HEK293 (cell line): ENCODE measurements around the gene TANC1.

Experiments
- CTCF ChIA-PET: fragments of 350-600 bp; formaldehyde crosslinking; extraction: SDS; loops from one replicate; lab custom pipeline; 2021; ENCODE audit warnings: antibody characterized with exemption; lab: Yijun Ruan, JAX
- POLR2A ChIA-PET: fragments of 300-600 bp; formaldehyde crosslinking; extraction: SDS; loops from one replicate; lab custom pipeline; 2020; ENCODE audit warnings: antibody characterized with exemption, inconsistent platforms; lab: Yijun Ruan, JAX
- H3K27ac ChIP-seq: fragments of 200-500 bp; sonication (Bioruptor generic); 2 replicates; pipeline ENCODE4 v1.5.1; 2014; ENCODE audit warnings: low read depth, low read length, control low read depth, inconsistent platforms; ENCODE audit errors: extremely low read depth
- H3K36me3 ChIP-seq, 2 experiments: fragments of 200-500 bp in 1 of 2; sonication (Bioruptor generic) in 1 of 2; 1 replicate in 1 of 2; 2 replicates in 1 of 2; pipeline ENCODE4 v1.5.1; 2014 to 2017; ENCODE audit warnings: inconsistent platforms in 2 of 2, low read length in 2 of 2; ENCODE audit not compliant: control insufficient read depth in 2 of 2, insufficient read depth in 1 of 2
- H3K4me1 ChIP-seq: fragments of 200-500 bp; sonication (Bioruptor generic); 2 replicates; pipeline ENCODE4 v1.5.1; 2014; ENCODE audit warnings: mild to moderate bottlenecking, low read length, inconsistent platforms; ENCODE audit not compliant: control insufficient read depth, insufficient read depth
- H3K4me3 ChIP-seq: 2 replicates; pipeline ENCODE4 v1.5.1; 2011; ENCODE audit warnings: low read depth, mild to moderate bottlenecking, control low read depth, low read length, moderate library complexity
- H3K9me3 ChIP-seq: fragments of 200-500 bp; sonication (Bioruptor generic); 2 replicates; pipeline ENCODE4 v1.5.1; 2014; ENCODE audit warnings: low read depth, low read length, inconsistent platforms; ENCODE audit not compliant: control insufficient read depth, insufficient read depth
- ATF2 ChIP-seq: fragments of 450-650 bp; formaldehyde crosslinking; IDR thresholded peaks from 2 replicates; pipeline ENCODE4 v1.5.1; 2016; ENCODE audit warnings: missing biosample characterization, missing genetic modification characterization, low read depth
- MYNN ChIP-seq: fragments of 450-650 bp; formaldehyde crosslinking; IDR thresholded peaks from 2 replicates; pipeline ENCODE4 v1.5.1; 2016; ENCODE audit warnings: missing biosample characterization, missing genetic modification characterization, borderline replicate concordance
- PRDM6 ChIP-seq: fragments of 450-650 bp; formaldehyde crosslinking; IDR thresholded peaks from 2 replicates; pipeline ENCODE4 v1.5.1; 2017; ENCODE audit warnings: missing biosample characterization, missing genetic modification characterization
- SCRT1 ChIP-seq: fragments of 450-650 bp; formaldehyde crosslinking; IDR thresholded peaks from 2 replicates; pipeline ENCODE4 v1.5.1; 2016; ENCODE audit warnings: missing biosample characterization, missing genetic modification characterization, borderline replicate concordance
- SP2 ChIP-seq: fragments of 450-650 bp; formaldehyde crosslinking; IDR thresholded peaks from 2 replicates; pipeline ENCODE4 v1.5.1; 2016; ENCODE audit warnings: missing biosample characterization, missing genetic modification characterization
- TCF7L2 ChIP-seq: IDR thresholded peaks from 2 replicates; pipeline ENCODE4 v1.6.1; 2011; ENCODE audit warnings: low read depth, mild to moderate bottlenecking, inconsistent platforms, low read length, moderate library complexity, borderline replicate concordance
- YY1 ChIP-seq: fragments of 450-650 bp; formaldehyde crosslinking; IDR thresholded peaks from 2 replicates; pipeline ENCODE4 v1.5.1; 2018; ENCODE audit warnings: missing biosample characterization, missing genetic modification characterization
- ZBTB48 ChIP-seq: fragments of 450-650 bp; formaldehyde crosslinking; IDR thresholded peaks from 2 replicates; pipeline ENCODE4 v1.5.1; 2016; ENCODE audit warnings: missing biosample characterization, missing genetic modification characterization
- ZFP37 ChIP-seq: fragments of 450-650 bp; formaldehyde crosslinking; IDR thresholded peaks from 2 replicates; pipeline ENCODE4 v1.5.1; 2016; ENCODE audit warnings: missing biosample characterization, missing genetic modification characterization
- ZNF112 ChIP-seq: fragments of 450-650 bp; formaldehyde crosslinking; IDR thresholded peaks from 2 replicates; pipeline ENCODE4 v1.5.0; 2017; ENCODE audit warnings: missing biosample characterization, missing genetic modification characterization
- ZNF121 ChIP-seq: fragments of 450-650 bp; formaldehyde crosslinking; IDR thresholded peaks from 2 replicates; pipeline ENCODE4 v1.5.1; 2016; ENCODE audit warnings: missing biosample characterization, missing genetic modification characterization
- ZNF132 ChIP-seq: fragments of 450-650 bp; formaldehyde crosslinking; IDR thresholded peaks from 2 replicates; pipeline ENCODE4 v1.5.1; 2017; ENCODE audit warnings: missing biosample characterization, missing genetic modification characterization, borderline replicate concordance
- ZNF24 ChIP-seq: fragments of 450-650 bp; formaldehyde crosslinking; IDR thresholded peaks from 2 replicates; pipeline ENCODE4 v1.5.1; 2016; ENCODE audit warnings: missing biosample characterization, missing genetic modification characterization
- ZNF354C ChIP-seq: fragments of 450-650 bp; formaldehyde crosslinking; IDR thresholded peaks from 2 replicates; pipeline ENCODE4 v1.5.1; 2016; ENCODE audit warnings: missing biosample characterization, missing genetic modification characterization, low read depth, borderline replicate concordance
- ZNF423 ChIP-seq: fragments of 450-650 bp; formaldehyde crosslinking; IDR thresholded peaks from 2 replicates; pipeline ENCODE4 v1.5.1; 2016; ENCODE audit warnings: missing biosample characterization, missing genetic modification characterization
- ZNF433 ChIP-seq: fragments of 450-650 bp; formaldehyde crosslinking; IDR thresholded peaks from 2 replicates; pipeline ENCODE4 v1.5.1; 2016; ENCODE audit warnings: missing biosample characterization, missing genetic modification characterization, low read depth
- ZNF488 ChIP-seq: fragments of 450-650 bp; formaldehyde crosslinking; IDR thresholded peaks from 2 replicates; pipeline ENCODE4 v1.5.1; 2016; ENCODE audit warnings: missing biosample characterization, missing genetic modification characterization
- ZNF548 ChIP-seq: fragments of 450-650 bp; formaldehyde crosslinking; IDR thresholded peaks from 2 replicates; pipeline ENCODE4 v1.5.1; 2016; ENCODE audit warnings: missing biosample characterization, missing genetic modification characterization
- ZNF580 ChIP-seq: fragments of 450-650 bp; formaldehyde crosslinking; IDR thresholded peaks from 2 replicates; pipeline ENCODE4 v1.5.1; 2016; ENCODE audit warnings: missing biosample characterization, missing genetic modification characterization
- ZNF626 ChIP-seq: fragments of 450-650 bp; sonication (Bioruptor Pico); formaldehyde crosslinking; IDR thresholded peaks from 2 replicates; pipeline ENCODE4 v1.5.1; 2018; ENCODE audit warnings: missing biosample characterization, missing genetic modification characterization, inconsistent platforms
- ZNF654 ChIP-seq: fragments of 450-650 bp; formaldehyde crosslinking; IDR thresholded peaks from 2 replicates; pipeline ENCODE4 v1.5.1; 2016; ENCODE audit warnings: low read depth, missing biosample characterization, missing genetic modification characterization
- ZNF660 ChIP-seq: fragments of 450-650 bp; IDR thresholded peaks from 2 replicates; pipeline ENCODE4 v1.5.1; 2018; ENCODE audit warnings: missing biosample characterization, mild to moderate bottlenecking, missing genetic modification characterization
- ZNF692 ChIP-seq: fragments of 450-650 bp; formaldehyde crosslinking; IDR thresholded peaks from 2 replicates; pipeline ENCODE4 v1.5.1; 2016; ENCODE audit warnings: missing biosample characterization, missing genetic modification characterization
- ZNF704 ChIP-seq: fragments of 450-650 bp; formaldehyde crosslinking; IDR thresholded peaks from 2 replicates; pipeline ENCODE4 v1.5.1; 2016; ENCODE audit warnings: missing biosample characterization, missing genetic modification characterization

Gene TANC1

GRCh38 chr2:159072795-159073194, 104.4 kb downstream of the TANC1 start:
- CTCF ChIA-PET, result interaction anchor here (2.5 kb wide), 1 partner anchor 46 kb away, joined by 11 read pairs; no protein-coding TSS in a partner anchor
- H3K4me3 ChIP-seq, result no peak overlapping the region
- H3K4me1 ChIP-seq, result no peaks in the 10 kb centered on the region
- no peak overlapping the region for H3K27ac ChIP-seq
- H3K9me3 ChIP-seq, result no peaks in the 10 kb centered on the region
- POLR2A ChIA-PET, result no interaction called here
- TF ChIP-seq ZNF24 (tag by site-specific recombination) (no peak), PRDM6 (tag by site-specific recombination) (peak; percentile 60), ZNF654 (tag by site-specific recombination) (no peak)
- peaks cover 0 to 5% of the 10 kb centered on the region in 2 experiments; a peak in 1 of 3 replicates for H3K36me3 ChIP-seq

- no peaks in the 10 kb centered on the region for H3K9me3 ChIP-seq
- TF ChIP-seq MYNN (no peak), ZNF692 (tag by site-specific recombination) (no peak), ATF2 (tag by site-specific recombination) (no peak), ZNF354C (tag by site-specific recombination) (no peak), ZNF423 (no peak), ZBTB48 (no peak), ZNF433 (no peak), ZNF626 (tag by site-specific recombination) (no peak), SP2 (tag by site-specific recombination) (no peak), ZNF488 (tag by site-specific recombination) (no peak), TCF7L2 (no peak), ZNF112 (tag by site-specific recombination) (no peak)
- H3K27ac ChIP-seq, result no peak overlapping the region
- H3K36me3 ChIP-seq, result peaks cover 0 to 5% of the 10 kb centered on the region in 2 experiments; a peak in 1 of 3 replicates
- no peaks in the 10 kb centered on the region for H3K4me1 ChIP-seq
- POLR2A ChIA-PET, result no interaction called here
- CTCF ChIA-PET, result interaction anchor here (2.5 kb wide), 1 partner anchor 46 kb away, joined by 11 read pairs; no protein-coding TSS in a partner anchor
- no peak overlapping the region for H3K4me3 ChIP-seq
Observed at GRCh38 chr2:159073256-159073655, 104.8 kb downstream of the TANC1 start.

- Histone ChIP-seq H3K27ac (no peak overlapping the region), H3K36me3 (peaks cover 0 to 5% of the 10 kb centered on the region in 2 experiments; a peak in 1 of 3 replicates), H3K4me1 (no peaks in the 10 kb centered on the region), H3K9me3 (no peaks in the 10 kb centered on the region), H3K4me3 (no peak overlapping the region)
- POLR2A ChIA-PET, result no interaction called here
- CTCF ChIA-PET, result no interaction called here
- no peak for TF ChIP-seq YY1 (tag by site-specific recombination)
- no peak for TF ChIP-seq ZNF580
- TF ChIP-seq ZFP37 (tag by site-specific recombination), result no peak
- TF ChIP-seq ZNF121 (tag by site-specific recombination), result no peak
- TF ChIP-seq ZNF704 (tag by site-specific recombination), result no peak
- no peak for TF ChIP-seq ZNF132 (tag by site-specific recombination)
- no peak for TF ChIP-seq ZNF660 (tag by site-specific recombination)
- TF ChIP-seq SCRT1 (tag by site-specific recombination), result no peak
- no peak for TF ChIP-seq ZNF548 (tag by site-specific recombination)
- no peak for TF ChIP-seq ATF2 (tag by site-specific recombination)
Observed at GRCh38 chr2:159074605-159075004, 106.2 kb downstream of the TANC1 start.
